Stimulated activated CD8-positive, alpha-beta memory T cell treated with anti-CD3 and anti-CD28 coated beads, Interleukin-15, amount 100 ng/mL, for 48 hours (primary cell): ENCODE measurements around the gene OR4D11.
A peak's percentile ranks its signal among the peaks of the same experiment; 100 is the strongest.

Source experiments
- DNase-seq, 2 donors: peaks; one replicate each; pipeline ENCODE4 v3.0.0-alpha.2; 2020; ENCODE audit warnings: low read depth in 2 of 2

OR4D11 gene

DNA sequence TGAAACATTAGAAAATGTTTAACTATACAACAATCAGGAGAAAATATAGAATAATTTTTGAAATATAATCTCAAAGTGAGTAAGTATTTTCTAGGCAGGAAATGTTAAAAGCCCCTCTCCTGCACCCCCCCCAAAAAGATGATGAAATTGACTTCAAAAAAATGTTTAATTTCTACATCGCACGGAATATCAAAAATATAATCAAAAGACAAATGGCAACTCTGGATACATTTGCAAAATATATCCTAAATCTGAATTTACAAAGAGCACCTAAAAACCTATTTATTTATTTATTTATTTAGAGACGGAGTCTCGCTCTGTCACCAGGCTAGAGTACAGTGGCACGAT, 44.9 kb downstream of the OR4D11 start:
- DNase-seq = no peak

- peak; percentile 87 for DNase-seq
These were observed 47.0 kb downstream of the OR4D11 start for GRCh38 chr11:59550368-59550841.

GRCh38 chr11:59550842-59551658, 47.7 kb downstream of the OR4D11 start:
- peak; percentile 54 to 60 for DNase-seq

GRCh38 chr11:59551659-59552521, 48.5 kb downstream of the OR4D11 start:
- DNase-seq = no peak

GRCh38 chr11:59552844-59553243, 49.5 kb downstream of the OR4D11 start:
- no peak for DNase-seq

DNA sequence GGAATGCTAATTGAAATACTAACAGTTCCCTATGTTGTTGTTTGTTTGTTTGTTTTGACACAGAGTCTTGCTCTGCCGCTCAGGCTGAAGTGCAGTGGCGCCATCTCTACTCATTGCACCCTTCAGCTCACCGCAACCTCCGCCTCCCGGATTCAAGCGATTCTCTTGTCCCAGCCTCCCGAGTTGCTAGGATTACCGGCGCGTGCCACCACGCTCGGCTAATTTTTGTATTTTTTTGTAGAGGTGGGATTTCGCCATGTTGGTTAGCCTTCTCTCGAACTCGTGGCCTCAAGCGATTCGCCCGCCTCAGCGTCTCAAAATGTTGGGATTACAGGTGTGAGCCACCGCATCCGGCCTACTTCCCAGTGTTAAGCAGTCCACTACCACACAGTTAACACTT, 49.9 kb downstream of the OR4D11 start:
- DNase-seq = no peak
